DND-41 (cell line): ENCODE data around the gene STAMBP.

Experiments
- EZH2 ChIP-seq: IDR thresholded peaks from 3 replicates; pipeline ENCODE4 v1.6.1; 2012; ENCODE audit warnings: borderline replicate concordance, low read depth, mild to moderate bottlenecking, moderate library complexity, low read length, inconsistent platforms; ENCODE audit not compliant: severe bottlenecking
- TF ChIP-seq, protein P1 (sequence below): IDR thresholded peaks from 2 replicates; pipeline ENCODE4 v1.5.1; 2012; ENCODE audit warnings: borderline replicate concordance, low read length, moderate library complexity, mild to moderate bottlenecking; ENCODE audit not compliant: poor library complexity, severe bottlenecking; ENCODE audit errors: extremely low read depth

DNA sequence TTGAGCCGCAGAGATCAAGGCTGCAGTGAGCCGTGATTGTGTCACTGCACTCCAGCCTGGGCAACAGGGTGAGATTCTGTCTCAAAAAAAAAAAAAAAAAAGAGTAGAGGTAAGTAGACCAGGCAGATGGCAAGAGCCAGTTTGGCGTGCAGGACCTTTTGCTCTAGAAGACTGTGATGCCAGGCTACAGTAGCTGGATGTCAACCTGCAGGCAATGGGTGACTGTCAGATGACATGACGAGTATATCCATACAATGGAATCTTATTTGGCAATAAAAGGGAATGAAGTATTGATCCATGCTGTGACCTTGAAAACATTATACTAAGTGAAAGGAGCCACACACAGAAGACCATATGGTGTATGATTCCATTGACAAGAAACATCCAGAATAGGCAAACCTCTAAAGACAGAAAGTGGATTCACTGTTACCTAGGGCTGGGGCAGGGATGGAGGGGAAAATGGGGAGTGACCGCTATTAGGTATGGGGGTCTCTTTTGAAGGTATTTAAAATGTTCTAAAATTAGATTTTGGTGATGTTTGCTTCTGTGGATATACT is 86.8 kb downstream of the STAMBP start:
- TF ChIP-seq EZH2, result no peak
- TF ChIP-seq, protein P1, sequence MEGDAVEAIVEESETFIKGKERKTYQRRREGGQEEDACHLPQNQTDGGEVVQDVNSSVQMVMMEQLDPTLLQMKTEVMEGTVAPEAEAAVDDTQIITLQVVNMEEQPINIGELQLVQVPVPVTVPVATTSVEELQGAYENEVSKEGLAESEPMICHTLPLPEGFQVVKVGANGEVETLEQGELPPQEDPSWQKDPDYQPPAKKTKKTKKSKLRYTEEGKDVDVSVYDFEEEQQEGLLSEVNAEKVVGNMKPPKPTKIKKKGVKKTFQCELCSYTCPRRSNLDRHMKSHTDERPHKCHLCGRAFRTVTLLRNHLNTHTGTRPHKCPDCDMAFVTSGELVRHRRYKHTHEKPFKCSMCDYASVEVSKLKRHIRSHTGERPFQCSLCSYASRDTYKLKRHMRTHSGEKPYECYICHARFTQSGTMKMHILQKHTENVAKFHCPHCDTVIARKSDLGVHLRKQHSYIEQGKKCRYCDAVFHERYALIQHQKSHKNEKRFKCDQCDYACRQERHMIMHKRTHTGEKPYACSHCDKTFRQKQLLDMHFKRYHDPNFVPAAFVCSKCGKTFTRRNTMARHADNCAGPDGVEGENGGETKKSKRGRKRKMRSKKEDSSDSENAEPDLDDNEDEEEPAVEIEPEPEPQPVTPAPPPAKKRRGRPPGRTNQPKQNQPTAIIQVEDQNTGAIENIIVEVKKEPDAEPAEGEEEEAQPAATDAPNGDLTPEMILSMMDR, result no peak
